GM20431 (cell line): ENCODE results near the gene ETV5.

ENCODE experiments used
- in situ Hi-C: fragments of 300-500 bp; cut with MseI, MboI; formaldehyde crosslinking; loops from one replicate; pipeline ENCODE4 v1.15.0; 2020; ENCODE audit warnings: low sequenced_read_pairs; ENCODE audit not compliant: unreplicated experiment

The ETV5 gene

DNA sequence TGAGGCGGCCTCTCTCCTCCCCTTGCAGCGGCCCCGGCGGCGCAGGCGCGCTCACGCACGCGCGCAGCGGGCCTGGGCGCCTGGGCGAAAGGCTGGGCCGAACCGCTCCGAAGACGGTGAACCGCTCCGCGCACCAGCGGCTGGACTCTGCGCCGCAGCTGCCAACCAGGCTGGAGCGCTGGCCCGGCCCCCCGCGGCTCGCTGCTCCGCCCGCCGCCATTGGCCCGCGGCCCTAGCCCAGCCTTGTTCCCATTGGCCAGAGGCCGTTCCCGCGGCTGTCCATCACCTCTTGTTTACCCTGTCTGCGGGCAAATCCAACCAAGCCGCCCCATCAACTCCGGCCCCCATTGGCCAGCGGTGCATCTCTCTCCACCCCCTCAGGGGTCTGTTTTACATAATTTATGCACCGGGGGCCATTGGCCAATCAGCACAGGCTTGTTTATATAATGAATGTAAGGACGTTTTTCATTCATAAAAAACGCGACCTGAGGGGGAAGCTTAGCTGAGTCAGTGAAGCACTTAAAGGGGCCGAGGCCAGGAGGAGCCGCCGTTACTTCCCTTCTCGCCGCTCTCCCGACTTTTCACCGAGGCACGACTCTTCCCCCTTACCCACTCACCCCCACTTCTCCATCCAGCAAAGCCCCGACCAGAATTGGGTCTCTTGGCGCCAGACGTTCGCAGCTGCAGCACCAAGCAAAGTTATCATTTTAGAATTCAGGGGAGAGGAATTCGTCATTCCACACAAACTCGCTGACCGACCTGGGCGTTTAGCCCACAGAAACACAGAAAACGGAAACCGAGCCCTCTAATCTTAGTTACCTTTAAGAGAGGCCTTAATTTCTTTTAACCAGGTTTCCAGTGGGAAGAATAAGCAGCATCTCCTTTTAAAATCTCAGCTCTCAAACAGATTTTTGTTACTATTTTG lies at the start of gene ETV5:
ETV5 (minus strand) TSS at position 149 of the 925 bp plus-strand sequence. CDS start 3,221 bp downstream, outside the sequence.
- in situ Hi-C loops = no loop called here

- in situ Hi-C loops = no loop called here
Measured at GRCh38 chr3:186154641-186155040, 45.8 kb upstream of the ETV5 start.

DNA sequence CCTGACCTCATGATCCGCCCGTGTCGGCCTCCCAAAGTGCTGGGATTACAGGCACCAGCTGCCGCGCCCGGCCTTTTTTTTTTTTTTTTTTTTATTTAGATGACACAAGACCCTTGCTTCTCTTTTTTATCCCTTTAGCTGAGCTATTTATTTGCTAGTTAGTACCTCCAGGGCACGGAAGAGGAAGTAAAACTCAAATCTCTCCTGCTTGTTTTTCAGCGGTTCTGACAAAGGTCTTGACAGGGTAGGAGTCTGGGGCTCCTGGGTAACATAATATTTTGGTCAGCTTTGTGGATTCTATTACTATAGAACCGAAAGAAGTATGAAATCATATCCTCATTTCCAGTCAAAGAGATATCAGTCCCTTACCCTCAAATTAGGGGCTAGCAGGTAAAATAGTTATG lies 44.0 kb upstream of the ETV5 start:
- in situ Hi-C loops = no loop called here

- in situ Hi-C loops = no loop called here
Measured at GRCh38 chr3:186152361-186152798, 43.5 kb upstream of the ETV5 start.

GRCh38 chr3:186151077-186151971 lies 42.4 kb upstream of the ETV5 start:
- in situ Hi-C loops = no loop called here

DNA sequence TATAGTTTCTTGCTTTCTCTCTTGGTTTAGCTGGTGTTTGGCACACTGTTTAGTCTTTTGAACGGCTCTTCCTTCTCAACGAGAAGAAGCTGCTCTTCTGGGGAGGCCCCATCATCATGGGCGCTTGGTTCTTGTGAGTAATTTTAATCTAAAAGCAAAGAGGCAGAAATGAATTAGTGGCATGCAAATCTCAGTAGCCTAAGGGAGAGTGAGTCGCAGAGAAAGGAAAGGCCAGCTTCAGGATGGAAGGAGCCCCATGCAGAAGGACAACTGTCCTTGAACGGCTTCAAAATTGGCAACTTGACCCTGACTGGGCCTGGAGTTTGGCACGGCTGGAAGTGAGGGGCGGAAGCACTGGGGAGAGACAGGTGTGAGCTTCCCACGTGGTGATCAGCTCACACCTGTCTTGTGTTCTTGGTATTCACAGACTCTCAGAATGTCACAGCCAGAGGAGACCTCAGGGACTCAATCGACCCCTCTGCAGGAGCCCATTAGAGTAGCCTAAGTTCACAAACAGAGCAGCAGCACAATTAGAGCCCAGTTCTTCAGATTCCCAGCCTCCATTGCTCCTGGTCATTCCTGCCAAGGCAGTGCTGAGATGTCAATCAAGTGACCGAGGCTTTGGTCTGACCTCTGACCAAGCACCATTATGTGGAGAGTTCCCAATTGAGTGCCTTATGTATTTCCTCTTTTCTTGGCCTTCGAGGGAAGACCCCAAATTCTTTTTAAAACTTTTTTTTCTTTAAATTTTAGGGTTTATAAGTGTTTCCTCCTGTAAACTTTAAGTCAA lies 41.3 kb upstream of the ETV5 start:
- in situ Hi-C loops = no loop called here

- in situ Hi-C loops = no loop called here
Measured at GRCh38 chr3:186149319-186149960, 40.6 kb upstream of the ETV5 start.

- in situ Hi-C loops = no loop called here
Measured at GRCh38 chr3:186144257-186144656, 35.4 kb upstream of the ETV5 start.

DNA sequence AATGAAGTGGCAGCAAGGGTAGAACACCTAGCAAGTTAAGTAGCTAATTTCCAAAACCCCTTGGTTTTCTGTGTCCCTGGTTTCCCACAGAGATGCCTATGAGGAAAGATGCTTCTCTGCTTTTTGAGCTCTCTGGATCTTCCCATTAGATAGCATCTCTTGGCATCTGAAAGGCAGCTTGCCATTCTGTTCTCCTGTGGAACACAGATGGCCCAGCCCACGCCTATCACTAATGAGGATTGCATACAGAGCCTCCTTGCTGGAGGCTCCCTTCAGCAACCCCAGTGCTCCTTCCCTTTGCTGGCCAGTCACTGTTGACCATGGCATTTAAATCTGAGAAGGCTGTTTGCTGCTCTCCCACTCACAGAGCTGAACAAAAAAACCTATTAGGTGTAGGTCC lies 34.4 kb upstream of the ETV5 start:
- in situ Hi-C loops = no loop called here

- in situ Hi-C loops = no loop called here
Measured at GRCh38 chr3:186142393-186142932, 33.6 kb upstream of the ETV5 start.

DNA sequence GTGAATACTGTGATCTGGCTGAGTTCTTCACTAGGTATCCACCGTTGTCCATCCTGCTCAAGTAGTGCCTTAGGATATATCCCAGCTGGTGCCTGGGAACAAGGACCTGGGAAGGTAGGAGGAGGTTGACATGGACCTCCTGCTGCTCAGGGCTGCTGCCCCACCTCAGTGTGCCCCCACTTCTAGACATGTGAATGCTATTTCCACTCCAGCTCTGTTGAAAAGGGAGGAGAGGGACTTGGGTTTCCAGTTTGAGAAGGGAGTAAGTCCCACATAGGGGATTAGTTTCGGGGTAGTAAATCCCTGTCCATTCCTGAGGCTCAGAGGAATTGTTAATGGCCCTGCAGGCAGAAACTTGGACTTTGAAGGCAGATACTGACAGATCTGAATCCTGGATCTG lies 32.9 kb upstream of the ETV5 start:
- in situ Hi-C loops = no loop called here

DNA sequence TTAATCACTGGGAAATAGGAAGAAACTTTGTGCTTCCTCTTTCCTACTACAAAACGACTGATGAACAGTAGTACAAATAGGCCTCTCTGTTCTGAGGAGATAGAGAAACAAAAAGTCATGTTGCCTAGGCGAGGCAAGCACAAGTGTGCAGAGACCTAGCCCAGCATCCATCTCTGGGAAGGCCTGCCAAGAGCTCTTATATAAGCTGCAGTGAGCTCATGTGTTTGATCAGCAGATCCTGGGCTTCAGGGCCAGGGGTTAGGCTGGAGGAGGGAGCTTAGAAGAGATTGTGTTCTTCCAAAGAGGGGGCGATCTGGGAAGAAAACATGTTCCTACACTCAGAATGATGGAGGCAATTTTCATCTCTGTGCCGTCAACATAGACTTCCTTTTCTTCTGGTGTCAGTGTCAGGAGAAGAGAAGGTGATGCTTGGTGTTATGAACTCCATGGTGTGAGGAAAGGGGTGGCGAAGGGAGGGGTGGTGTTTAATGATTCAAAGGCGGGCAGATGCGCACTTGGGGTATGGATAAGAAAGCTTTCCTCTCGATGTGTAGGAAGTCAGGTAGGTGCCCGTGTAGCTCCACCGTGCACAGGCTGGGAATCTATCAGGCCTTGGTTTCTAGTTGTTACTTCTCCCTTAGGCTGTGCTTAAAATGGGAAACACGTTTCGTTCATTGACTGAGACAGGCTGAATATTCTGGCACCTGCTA lies 29.5 kb upstream of the ETV5 start:
- in situ Hi-C loops = no loop called here

DNA sequence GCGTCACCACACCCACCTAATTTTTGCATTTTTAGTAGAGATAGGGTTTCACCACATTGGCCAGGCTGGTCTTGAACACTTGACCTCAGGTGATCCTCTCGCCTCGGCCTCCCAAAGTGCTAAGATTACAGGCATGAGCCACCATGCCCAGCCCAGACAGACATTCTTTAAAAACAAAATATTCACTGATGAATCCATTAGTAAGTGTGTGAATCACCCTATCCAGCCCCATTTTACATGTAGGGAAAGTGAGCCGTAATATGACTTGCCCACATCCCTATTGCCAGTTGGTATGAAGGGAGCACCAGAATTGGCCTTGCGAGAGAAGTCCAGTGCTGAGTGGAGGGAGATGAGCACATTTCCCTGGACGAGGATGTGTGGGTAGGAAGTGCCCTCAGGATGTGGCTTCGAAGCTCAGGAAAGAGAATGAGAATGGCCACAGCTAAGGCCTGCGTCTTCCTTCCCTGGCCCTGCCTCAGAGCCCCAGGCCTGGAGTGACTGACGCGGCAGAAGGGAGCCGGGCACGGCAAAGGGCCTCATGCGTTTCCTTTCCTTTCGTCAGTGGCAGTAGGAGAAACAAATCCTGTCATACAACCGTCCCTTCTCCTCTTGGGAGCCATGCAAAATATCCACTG lies 28.3 kb upstream of the ETV5 start:
- in situ Hi-C loops = no loop called here

DNA sequence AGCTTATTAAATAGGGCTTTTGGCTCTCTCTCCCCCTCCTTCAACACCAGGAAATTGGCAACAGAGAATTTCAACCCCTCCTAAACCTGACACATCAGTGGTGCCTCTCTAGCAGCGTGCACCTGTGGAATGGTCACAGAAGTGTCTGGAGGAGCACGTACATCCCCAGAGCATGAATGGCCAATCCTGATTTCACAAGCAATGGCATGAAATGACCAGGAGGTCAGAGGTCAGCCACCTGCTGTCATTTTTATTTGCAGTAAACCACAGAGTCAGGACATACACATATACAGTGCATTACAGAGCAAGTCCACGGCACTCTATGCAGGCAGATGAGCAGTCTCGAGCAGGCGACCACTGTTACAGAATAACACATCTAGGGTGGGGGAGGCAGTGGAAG lies 25.1 kb upstream of the ETV5 start:
- in situ Hi-C loops = no loop called here

DNA sequence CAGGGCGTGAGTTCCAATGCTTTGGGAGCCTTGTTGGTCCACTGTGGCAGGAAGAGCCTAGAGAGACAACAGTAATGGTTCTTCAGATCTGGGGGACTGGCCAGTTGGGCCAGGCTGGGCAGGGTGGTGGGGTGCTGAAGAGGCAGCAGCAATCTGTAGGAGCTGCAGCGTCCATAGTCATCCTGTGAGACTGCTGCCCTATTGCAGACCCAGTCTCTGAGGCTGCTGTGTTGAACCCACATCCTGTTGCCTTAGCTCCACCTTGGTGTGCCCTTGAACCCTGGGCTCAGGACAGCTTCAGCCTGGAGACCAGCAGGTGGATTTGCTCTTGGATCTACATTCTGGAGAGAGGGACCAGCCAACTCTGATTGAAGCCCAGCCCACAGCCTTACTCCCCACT lies 23.6 kb upstream of the ETV5 start:
- in situ Hi-C loops = no loop called here

DNA sequence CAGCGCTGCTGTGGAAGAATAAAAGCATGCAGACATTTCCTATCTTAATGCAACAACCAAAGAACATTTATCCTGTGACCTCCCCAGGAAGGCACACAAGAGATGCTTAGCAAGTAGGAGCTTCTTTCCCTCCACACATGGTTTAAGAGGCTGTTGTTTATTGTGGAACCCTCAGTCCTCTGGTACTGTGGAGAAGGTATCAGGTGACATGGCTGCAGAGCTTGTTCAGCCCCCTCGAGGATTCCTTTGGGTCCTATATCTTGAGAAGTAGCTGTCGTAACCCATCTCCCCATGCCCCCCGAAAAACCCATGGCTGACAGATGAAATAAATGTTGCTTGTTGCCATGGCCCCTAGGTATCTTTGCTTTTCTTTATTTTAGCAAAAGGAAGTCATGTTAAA lies 20.3 kb upstream of the ETV5 start:
- in situ Hi-C loops = no loop called here

DNA sequence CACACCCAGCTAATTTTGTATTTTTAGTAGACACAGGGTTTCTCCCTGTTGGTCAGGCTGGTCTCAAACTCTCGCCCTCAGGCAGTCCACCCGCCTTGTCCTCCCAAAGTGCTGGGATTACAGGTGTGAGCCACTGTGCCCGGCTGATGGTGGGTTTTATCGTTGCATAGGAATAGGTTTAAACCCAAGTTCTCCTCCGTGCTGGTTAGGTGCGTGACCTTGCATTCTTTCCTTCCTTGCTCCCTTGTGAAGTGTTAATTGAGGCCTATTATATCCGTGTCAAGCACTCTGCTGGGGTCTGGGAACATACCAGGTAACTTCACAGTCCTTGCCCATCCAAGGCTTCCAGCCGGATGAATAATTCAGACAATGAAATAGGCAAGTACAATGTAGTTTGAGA lies 19.3 kb upstream of the ETV5 start:
- in situ Hi-C loops = no loop called here

DNA sequence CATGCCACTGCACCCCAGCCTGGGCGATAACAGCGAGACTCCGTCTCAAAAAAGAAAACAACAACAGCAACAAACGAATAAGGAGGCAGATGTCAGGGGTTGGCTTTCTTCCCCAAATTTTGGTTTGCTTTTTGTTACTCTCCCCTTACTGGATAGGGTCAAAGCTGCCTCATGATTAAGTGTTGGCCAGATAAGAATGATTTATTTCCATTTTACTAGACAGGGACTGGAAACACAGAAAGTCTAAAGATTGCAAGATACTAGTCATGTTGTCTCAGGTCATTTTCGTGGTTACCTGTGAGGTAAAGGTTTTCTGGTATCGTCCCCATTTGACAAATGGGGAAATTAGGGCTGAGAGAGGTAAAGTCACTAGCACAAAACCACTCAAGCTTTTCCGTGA lies 18.6 kb upstream of the ETV5 start:
- in situ Hi-C loops = no loop called here
